ENCODE results near the gene STK38.

STK38 gene

DNA sequence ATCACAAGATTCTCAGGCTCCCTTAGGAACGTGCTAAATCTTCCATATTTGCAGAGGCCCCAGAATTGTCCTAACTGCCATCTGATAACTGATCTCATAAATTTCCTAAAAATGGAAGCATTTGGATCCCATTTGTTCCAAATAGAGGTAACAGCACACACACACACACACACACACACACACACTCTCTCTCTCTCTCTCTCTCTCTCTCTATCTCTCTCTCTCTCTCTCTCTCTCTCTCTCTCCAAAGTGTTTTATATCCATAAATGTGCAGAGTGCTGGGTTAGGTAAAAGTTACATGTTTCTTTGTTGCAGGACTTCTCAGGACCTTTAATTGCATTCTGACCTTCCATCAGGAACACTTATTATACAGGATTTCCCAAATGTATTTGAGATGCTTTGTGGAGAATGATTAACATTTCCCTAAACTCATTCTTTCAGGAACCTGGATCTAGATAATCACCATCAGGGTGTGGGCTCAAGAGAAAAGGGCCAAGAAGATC, 8.5 kb upstream of the STK38 start:
- TF ChIP-seq TCF4 (CRISPR knock-in tag; IDR thresholded peaks at IDR 0.05; ENCODE audit: borderline replicate concordance) (no peak), ARNTL (CRISPR knock-in tag; IDR thresholded peaks at IDR 0.05; ENCODE audit: borderline replicate concordance, low read depth) (no peak), PPARA (CRISPR knock-in tag; IDR thresholded peaks at IDR 0.05; ENCODE audit: borderline replicate concordance) (no peak), TOX (CRISPR knock-in tag; IDR thresholded peaks at IDR 0.05; ENCODE audit: borderline replicate concordance) (no peak), ESRRG (CRISPR knock-in tag; IDR thresholded peaks at IDR 0.05) (no peak), ZFP3 (CRISPR knock-in tag; IDR thresholded peaks at IDR 0.05) (no peak), ZNF565 (CRISPR knock-in tag; conservative IDR thresholded peaks at IDR 0.05; ENCODE audit: low read depth) (no peak), ZNF8 (CRISPR knock-in tag; IDR thresholded peaks at IDR 0.05) (no peak), ZFP30 (CRISPR knock-in tag; IDR thresholded peaks at IDR 0.05) (no peak), OSR1 (CRISPR knock-in tag; IDR thresholded peaks at IDR 0.05) (no peak), GLIS3 (CRISPR knock-in tag; IDR thresholded peaks at IDR 0.05) (no peak), CSDC2 (CRISPR knock-in tag; IDR thresholded peaks at IDR 0.05) (no peak), ZNF70 (CRISPR knock-in tag; IDR thresholded peaks at IDR 0.05) (no peak), BACH2 (CRISPR knock-in tag; IDR thresholded peaks at IDR 0.05; ENCODE audit: borderline replicate concordance) (no peak), ISL1 (CRISPR knock-in tag; IDR thresholded peaks at IDR 0.05) (no peak)
- TF ChIP-seq, protein P1, sequence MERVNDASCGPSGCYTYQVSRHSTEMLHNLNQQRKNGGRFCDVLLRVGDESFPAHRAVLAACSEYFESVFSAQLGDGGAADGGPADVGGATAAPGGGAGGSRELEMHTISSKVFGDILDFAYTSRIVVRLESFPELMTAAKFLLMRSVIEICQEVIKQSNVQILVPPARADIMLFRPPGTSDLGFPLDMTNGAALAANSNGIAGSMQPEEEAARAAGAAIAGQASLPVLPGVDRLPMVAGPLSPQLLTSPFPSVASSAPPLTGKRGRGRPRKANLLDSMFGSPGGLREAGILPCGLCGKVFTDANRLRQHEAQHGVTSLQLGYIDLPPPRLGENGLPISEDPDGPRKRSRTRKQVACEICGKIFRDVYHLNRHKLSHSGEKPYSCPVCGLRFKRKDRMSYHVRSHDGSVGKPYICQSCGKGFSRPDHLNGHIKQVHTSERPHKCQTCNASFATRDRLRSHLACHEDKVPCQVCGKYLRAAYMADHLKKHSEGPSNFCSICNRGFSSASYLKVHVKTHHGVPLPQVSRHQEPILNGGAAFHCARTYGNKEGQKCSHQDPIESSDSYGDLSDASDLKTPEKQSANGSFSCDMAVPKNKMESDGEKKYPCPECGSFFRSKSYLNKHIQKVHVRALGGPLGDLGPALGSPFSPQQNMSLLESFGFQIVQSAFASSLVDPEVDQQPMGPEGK (CRISPR knock-in tag; IDR thresholded peaks at IDR 0.05; ENCODE audit: borderline replicate concordance) = no peak
- TF ChIP-seq, protein P2, sequence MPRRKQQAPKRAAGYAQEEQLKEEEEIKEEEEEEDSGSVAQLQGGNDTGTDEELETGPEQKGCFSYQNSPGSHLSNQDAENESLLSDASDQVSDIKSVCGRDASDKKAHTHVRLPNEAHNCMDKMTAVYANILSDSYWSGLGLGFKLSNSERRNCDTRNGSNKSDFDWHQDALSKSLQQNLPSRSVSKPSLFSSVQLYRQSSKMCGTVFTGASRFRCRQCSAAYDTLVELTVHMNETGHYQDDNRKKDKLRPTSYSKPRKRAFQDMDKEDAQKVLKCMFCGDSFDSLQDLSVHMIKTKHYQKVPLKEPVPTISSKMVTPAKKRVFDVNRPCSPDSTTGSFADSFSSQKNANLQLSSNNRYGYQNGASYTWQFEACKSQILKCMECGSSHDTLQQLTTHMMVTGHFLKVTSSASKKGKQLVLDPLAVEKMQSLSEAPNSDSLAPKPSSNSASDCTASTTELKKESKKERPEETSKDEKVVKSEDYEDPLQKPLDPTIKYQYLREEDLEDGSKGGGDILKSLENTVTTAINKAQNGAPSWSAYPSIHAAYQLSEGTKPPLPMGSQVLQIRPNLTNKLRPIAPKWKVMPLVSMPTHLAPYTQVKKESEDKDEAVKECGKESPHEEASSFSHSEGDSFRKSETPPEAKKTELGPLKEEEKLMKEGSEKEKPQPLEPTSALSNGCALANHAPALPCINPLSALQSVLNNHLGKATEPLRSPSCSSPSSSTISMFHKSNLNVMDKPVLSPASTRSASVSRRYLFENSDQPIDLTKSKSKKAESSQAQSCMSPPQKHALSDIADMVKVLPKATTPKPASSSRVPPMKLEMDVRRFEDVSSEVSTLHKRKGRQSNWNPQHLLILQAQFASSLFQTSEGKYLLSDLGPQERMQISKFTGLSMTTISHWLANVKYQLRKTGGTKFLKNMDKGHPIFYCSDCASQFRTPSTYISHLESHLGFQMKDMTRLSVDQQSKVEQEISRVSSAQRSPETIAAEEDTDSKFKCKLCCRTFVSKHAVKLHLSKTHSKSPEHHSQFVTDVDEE (CRISPR knock-in tag; IDR thresholded peaks at IDR 0.05) = no peak
- TF ChIP-seq, protein P3, sequence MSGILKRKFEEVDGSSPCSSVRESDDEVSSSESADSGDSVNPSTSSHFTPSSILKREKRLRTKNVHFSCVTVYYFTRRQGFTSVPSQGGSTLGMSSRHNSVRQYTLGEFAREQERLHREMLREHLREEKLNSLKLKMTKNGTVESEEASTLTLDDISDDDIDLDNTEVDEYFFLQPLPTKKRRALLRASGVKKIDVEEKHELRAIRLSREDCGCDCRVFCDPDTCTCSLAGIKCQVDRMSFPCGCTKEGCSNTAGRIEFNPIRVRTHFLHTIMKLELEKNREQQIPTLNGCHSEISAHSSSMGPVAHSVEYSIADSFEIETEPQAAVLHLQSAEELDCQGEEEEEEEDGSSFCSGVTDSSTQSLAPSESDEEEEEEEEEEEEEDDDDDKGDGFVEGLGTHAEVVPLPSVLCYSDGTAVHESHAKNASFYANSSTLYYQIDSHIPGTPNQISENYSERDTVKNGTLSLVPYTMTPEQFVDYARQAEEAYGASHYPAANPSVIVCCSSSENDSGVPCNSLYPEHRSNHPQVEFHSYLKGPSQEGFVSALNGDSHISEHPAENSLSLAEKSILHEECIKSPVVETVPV (CRISPR knock-in tag; IDR thresholded peaks at IDR 0.05) = no peak
- TF ChIP-seq, protein P4, sequence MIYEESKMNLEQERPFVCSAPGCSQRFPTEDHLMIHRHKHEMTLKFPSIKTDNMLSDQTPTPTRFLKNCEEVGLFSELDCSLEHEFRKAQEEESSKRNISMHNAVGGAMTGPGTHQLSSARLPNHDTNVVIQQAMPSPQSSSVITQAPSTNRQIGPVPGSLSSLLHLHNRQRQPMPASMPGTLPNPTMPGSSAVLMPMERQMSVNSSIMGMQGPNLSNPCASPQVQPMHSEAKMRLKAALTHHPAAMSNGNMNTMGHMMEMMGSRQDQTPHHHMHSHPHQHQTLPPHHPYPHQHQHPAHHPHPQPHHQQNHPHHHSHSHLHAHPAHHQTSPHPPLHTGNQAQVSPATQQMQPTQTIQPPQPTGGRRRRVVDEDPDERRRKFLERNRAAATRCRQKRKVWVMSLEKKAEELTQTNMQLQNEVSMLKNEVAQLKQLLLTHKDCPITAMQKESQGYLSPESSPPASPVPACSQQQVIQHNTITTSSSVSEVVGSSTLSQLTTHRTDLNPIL (CRISPR knock-in tag; IDR thresholded peaks at IDR 0.05; ENCODE audit: low read depth) = no peak
- TF ChIP-seq, protein P5, sequence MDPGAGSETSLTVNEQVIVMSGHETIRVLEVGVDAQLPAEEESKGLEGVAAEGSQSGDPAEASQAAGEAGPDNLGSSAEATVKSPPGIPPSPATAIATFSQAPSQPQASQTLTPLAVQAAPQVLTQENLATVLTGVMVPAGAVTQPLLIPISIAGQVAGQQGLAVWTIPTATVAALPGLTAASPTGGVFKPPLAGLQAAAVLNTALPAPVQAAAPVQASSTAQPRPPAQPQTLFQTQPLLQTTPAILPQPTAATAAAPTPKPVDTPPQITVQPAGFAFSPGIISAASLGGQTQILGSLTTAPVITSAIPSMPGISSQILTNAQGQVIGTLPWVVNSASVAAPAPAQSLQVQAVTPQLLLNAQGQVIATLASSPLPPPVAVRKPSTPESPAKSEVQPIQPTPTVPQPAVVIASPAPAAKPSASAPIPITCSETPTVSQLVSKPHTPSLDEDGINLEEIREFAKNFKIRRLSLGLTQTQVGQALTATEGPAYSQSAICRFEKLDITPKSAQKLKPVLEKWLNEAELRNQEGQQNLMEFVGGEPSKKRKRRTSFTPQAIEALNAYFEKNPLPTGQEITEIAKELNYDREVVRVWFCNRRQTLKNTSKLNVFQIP (CRISPR knock-in tag; IDR thresholded peaks at IDR 0.05; ENCODE audit: borderline replicate concordance, low read depth) = no peak
- no peak for ATAC-seq

DNA sequence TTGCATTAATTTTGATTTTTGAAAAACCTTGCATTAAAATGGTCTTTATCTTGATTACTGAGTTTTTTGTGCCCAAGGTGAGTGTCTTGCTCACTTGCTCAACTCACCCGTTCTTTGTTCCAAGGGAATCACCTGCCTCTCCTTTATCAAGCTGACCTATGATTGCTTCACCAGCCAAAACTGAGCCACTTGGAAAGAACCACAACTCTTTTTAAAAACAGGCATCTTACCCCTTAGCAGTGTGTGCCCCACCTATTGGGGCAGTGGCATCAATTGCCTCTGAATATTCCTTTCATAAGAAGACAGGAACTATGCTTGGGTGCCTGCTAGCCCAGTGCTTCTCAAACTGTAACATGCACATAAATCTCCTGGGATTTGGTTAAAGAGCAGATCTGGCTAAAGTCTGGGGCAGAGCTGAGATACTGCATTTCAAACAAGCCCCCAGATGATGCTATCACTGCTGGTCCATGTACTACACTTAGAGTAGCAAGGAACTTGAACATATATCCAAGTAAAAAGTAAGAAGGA, 3.3 kb upstream of the STK38 start:
- no peak for ATAC-seq
- TF ChIP-seq SNAI2 (CRISPR knock-in tag; IDR thresholded peaks at IDR 0.05) (no peak), RARB (CRISPR knock-in tag; IDR thresholded peaks at IDR 0.05) (no peak), ESRRG (CRISPR knock-in tag; IDR thresholded peaks at IDR 0.05) (no peak), ZNF565 (CRISPR knock-in tag; conservative IDR thresholded peaks at IDR 0.05; ENCODE audit: low read depth) (no peak), ISL1 (CRISPR knock-in tag; IDR thresholded peaks at IDR 0.05) (no peak), BACH2 (CRISPR knock-in tag; IDR thresholded peaks at IDR 0.05; ENCODE audit: borderline replicate concordance) (no peak), ZC3H10 (CRISPR knock-in tag; IDR thresholded peaks at IDR 0.05) (no peak), ZNF8 (CRISPR knock-in tag; IDR thresholded peaks at IDR 0.05) (no peak), ZNF70 (CRISPR knock-in tag; IDR thresholded peaks at IDR 0.05) (no peak), OSR1 (CRISPR knock-in tag; IDR thresholded peaks at IDR 0.05) (no peak)
- TF ChIP-seq, protein P5 (CRISPR knock-in tag; IDR thresholded peaks at IDR 0.05; ENCODE audit: borderline replicate concordance, low read depth) = no peak
- TF ChIP-seq, protein P3 (CRISPR knock-in tag; IDR thresholded peaks at IDR 0.05) = no peak
- TF ChIP-seq, protein P1 (CRISPR knock-in tag; IDR thresholded peaks at IDR 0.05; ENCODE audit: borderline replicate concordance) = no peak
